HG02852 (cell line): Measurements from ENCODE around the gene PCK2.
A peak's percentile ranks its signal among the peaks of the same experiment; 100 is the strongest.
"Not testable (repeated sequence)": the region's sequence is repeated elsewhere in the genome, so short reads cannot be mapped to it uniquely, and the experiment has no call there.

Source experiments
- ATAC-seq: cut with Tn5 transposase; IDR thresholded peaks from one replicate; pipeline ENCODE4 v1.9.1; 2021; ENCODE audit warnings: mild to moderate bottlenecking, moderate library complexity; ENCODE audit not compliant: unreplicated experiment

Gene PCK2

DNA sequence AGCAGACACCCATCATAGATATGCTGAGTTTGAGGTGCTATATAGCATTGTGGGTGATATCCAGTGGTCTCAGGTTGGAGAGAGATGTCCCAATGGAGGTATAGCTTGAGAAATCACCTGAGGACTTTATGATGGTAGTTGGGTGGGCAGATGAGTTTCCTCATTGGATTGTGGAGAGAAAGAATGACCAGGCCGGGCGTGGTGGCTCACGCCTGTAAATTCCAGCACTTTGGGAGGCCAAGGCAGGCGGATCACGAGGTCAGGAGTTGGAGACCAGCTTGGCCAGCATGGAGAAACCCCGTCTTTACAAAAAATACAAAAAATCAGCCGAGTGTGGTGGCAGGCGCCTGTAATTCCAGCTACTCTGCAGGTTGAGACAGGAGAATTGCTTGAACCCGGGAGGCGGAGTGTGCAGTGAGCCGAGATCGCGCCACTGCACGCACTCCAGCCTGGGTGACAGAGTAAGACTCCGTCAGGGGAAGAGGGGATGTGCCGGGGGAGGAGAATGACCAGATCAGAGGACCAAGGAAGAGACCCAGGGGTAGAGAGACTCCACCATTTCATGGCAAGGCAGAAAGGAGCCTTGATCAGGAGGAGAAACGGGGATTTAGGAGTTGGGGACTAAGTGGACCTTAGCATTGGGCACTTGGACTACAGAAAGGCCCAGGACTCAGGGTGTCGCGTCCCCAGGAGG, 757 bp upstream of the PCK2 start:
- ATAC-seq = no peak

DNA sequence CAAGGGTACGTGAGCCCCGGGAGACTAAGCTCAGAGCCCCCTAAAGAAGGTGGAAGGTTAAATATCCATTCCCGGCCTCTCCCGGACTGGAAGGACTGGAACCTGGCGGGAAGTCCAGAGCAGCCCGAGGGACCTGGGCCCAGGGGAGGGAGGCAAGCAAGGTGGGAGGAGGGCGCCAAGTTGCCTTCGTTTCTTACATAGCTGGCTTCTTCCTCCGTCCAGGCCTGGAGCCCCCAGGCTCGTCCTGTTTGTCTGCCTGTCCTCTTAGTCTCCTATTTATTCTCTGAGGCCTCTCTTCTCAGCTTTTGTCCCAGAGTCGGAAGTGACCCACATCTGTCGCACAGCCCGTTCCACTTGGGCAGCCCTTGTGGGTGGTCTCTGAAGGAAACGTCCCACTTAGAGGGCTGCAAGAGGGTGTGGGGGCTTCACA, 745 bp downstream of the PCK2 start:
- no peak for ATAC-seq

DNA sequence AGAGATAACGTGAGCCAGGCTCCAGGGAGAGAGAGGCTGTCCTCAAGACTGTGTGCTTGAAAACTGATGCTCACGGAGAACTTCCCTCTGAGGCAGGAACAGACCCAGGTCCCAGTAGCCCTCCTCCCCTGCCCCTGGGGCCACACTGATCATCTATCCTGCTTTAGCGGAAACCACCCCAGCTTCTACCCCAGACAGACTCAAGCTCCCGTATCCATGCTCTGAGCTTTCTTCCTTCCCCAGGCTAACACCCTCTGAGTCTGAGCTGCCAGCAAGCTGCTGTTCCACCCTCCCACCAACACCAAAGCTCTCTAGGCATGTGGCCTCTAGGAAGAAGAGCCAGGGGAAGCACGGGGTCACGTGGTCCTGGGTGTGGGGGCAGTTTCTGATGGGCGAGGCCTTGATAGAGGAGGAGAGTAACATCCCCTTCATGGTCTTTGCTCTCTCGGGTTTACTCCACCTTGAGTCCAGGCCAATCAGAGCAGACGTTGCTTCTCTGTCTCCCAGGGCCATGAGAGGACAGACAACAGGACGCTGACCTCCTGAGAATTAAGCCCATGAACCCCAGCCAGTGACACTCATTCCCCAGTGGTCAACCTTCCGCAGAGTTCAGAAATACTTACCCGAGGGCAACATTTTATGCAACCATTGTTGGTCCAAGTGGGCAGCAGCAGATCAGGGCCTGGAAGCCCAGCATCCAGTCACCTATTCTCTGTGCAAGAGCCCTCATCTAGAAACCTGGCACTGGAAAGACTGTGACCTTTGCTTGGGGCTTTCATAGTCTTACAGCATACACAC, 1.4 kb downstream of the PCK2 start:
- ATAC-seq = peak; percentile 70

DNA sequence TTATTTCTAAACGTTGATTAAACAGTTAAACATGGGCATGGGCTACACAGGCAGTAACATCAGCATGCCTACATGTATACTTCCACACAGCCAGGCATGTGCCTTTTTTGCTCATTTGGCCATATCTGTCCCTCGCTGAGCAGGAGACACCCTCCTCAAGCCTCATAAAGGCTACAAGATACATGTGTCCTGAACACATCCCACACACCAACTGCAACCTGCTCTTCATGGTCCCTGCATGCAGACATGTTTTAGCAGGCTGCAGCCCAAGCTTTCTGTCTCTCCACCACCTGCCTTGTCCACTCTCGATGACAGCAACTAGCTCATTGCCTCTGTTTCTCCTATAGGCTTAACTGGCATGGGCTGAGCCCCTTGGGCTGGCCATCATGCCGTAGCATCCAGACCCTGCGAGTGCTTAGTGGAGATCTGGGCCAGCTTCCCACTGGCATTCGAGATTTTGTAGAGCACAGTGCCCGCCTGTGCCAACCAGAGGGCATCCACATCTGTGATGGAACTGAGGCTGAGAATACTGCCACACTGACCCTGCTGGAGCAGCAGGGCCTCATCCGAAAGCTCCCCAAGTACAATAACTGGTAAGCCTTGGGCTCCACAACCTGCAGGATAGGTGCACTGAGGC, 2.6 kb downstream of the PCK2 start:
- ATAC-seq = no peak

DNA sequence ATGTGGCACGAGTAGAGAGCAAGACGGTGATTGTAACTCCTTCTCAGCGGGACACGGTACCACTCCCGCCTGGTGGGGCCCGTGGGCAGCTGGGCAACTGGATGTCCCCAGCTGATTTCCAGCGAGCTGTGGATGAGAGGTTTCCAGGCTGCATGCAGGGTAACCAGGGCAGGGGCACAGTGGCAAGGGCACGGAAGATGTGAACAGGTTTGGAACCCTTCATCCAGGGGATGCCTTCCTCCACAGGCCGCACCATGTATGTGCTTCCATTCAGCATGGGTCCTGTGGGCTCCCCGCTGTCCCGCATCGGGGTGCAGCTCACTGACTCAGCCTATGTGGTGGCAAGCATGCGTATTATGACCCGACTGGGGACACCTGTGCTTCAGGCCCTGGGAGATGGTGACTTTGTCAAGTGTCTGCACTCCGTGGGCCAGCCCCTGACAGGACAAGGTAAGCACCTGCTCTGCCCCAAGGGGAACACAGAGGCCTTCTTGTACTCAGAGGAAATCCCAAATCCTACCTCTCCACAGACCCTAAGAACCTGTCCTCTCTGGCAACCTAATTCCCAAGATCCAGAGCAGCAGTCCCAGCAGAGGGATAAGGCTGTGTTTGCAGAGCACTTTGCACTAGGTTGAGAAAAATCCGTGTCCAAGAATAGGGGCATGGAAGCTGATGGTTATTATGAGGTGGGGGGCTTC, 4.3 kb downstream of the PCK2 start:
- no peak for ATAC-seq

DNA sequence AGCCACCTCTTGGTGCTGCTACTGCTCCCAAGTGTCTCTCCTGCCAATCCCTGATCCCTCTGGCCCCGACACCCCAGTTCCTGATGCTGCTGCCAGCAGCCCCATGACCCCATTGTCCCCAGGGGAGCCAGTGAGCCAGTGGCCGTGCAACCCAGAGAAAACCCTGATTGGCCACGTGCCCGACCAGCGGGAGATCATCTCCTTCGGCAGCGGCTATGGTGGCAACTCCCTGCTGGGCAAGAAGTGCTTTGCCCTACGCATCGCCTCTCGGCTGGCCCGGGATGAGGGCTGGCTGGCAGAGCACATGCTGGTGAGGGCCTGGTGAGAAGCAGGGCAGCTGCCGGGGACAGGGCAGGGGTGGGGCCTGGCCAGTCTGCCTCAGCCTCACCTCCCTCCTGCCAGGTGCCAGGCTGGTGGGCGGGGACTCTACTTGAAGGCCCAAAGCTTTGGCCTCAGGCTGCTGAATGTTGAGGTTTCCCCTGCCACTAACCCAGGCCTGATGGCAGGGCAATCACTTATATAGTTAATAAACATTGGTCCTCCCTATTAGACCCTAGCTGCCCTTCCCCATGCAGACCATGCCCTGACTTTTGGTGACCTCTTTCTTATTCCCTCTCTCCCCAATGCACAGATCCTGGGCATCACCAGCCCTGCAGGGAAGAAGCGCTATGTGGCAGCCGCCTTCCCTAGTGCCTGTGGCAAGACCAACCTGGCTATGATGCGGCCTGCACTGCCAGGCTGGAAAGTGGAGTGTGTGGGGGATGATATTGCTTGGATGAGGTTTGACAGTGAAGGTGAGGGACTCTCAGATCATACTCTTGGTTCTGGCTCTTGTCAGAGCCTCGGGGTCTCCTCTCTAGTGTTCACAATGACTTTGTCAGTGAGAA, 5.1 kb downstream of the PCK2 start:
- no peak for ATAC-seq

DNA sequence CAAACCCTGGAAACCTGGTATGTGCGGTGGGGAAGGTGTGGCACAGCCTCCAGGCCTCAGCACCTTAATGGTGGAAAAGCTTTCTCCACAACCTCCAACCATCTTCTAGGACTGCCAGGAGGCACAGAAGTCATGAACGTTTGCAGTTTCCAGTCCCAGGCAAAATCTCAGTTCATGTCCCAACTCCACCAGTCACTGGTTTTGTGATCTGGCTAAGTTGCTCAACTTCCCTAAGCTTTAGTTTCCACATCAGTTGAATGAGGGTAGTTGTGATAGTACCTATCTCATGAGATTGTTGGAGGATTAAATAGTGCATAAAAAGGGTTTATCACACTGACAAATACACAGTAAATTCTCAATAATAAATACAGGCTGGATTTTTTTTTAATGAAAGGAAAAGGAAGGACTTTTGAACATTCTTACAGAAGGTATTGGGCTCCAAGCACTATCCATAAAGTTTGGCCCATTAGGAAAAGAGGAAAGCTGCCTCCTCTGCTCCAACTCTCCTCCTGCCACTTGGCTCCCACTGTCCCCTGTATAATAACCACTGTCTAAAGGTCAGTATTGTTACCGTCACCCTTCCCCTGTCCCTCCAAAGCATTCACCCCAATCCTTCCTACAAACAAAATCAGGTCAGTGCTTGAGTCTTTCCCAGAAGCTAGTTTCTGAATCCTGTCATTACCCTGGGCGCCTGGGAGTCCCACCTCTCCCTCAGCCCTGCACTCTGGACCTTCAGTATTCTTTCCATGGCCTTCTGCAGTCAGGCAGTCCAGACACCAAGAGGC, 6.3 kb downstream of the PCK2 start:
- no peak for ATAC-seq

DNA sequence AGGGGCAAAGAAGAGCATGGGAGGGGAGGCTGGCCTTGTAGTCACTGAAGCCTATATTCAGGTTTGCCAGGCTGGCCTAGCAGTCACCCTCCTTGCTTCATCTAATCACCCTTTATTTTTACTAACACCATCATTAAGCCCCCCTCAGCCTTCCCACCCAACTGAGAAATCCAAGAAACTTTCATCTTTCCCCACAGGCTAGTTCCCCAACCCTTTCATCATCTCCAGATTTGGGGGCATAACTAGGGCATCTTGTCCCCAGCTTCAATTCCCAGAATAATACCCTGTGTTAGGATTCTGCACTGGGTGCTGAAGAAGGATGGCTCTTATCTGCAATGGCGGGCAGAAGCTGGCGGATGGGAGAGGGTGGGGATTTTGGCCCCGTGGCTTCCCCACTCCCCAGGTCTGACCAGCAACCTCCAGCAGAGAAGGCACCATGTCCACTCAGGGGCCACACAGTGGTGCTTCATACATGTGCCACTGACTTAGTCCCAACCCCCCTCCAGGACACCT, 6.9 kb downstream of the PCK2 start:
- ATAC-seq = no peak

DNA sequence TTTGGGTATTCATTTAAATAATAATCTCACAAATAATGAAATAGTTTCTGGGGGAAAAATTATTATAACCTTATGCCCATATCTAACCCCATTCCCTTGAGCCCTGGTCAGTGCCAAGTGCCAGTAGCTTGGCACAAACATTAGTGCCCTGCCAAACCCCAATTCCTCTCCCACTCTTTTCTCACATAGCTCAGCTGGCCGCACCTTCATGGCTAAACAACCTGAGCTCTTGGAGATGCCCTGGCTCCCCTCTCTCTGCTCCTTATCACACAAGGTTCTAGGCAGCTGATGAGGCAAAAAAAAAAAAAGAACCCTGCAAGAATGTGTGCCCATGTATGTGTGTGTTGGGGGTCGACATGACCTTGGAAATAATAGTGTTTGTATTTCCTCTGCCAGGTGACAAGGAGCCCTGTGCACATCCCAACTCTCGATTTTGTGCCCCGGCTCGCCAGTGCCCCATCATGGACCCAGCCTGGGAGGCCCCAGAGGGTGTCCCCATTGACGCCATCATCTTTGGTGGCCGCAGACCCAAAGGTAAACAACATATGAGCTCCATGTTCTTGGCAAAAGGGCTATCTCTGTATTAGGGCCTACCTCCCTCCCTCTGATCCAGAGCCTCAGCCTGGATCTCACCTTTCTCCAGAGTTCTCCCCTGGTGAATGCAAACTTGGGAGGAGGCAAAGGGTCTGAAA, 8.4 kb downstream of the PCK2 start:
- ATAC-seq = no peak

DNA sequence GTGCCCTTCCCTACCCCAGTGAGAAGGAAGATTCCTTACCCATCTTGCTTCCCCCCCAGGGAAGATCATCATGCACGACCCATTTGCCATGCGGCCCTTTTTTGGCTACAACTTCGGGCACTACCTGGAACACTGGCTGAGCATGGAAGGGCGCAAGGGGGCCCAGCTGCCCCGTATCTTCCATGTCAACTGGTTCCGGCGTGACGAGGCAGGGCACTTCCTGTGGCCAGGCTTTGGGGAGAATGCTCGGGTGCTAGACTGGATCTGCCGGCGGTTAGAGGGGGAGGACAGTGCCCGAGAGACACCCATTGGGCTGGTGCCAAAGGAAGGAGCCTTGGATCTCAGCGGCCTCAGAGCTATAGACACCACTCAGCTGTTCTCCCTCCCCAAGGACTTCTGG, 9.3 kb downstream of the PCK2 start:
- no peak for ATAC-seq

DNA sequence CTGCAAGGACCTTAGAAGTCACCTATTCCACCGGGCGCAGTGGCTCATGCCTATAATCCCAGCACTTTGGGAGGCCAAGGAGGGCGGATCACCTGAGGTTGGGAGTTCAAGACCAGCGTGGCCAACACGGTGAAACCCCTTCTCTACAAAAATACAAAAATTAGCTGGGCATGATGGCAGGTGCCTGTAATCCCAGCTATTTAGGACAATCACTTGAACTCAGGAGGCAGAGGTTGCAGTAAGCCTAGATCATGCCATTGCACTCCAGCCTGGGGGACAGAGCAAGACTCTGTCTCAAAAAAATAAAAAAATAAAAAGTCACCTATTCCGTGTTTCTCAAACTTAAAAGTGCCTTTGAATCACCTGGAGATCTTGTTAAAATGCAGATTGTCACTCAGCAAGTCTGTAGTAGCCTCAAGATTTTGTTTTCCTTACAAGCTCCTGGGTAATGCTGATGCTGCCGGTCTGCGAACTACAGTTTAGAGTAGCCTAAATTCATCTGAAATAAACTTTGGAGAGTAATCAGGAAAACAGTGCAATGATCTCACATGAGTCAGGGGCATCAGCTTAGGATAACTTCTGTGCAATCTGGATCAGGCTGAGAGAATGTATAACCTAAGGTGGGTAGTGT, 11.6 kb downstream of the PCK2 start:
- ATAC-seq = not testable (repeated sequence)

DNA sequence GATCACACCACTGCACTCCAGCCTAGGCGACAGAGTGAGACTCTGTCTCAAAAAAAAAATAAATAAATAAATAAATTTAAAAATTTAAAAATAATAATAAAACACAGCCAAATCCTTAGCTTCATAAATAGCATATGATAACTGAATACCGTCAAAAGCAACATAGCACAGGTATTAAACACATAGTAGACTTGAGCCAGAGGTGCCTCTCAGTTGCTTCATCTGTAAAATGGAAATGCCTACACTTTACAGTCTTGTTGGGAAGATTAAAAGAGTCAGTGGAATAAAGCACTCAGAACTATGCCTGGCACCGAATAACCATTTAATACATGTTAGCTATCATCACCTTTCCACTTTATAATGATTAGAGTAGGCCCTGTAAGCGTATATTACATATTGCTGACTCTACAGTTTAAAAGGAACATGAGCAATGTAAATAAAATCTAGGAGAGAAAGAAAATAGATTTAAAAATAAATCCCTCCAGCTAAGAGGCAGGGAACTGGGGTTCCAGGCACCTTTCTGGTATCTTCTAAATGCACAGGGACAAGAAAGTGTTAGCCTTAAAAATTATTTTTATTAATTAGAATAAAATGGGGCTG, 12.7 kb downstream of the PCK2 start:
- ATAC-seq = no peak

DNA sequence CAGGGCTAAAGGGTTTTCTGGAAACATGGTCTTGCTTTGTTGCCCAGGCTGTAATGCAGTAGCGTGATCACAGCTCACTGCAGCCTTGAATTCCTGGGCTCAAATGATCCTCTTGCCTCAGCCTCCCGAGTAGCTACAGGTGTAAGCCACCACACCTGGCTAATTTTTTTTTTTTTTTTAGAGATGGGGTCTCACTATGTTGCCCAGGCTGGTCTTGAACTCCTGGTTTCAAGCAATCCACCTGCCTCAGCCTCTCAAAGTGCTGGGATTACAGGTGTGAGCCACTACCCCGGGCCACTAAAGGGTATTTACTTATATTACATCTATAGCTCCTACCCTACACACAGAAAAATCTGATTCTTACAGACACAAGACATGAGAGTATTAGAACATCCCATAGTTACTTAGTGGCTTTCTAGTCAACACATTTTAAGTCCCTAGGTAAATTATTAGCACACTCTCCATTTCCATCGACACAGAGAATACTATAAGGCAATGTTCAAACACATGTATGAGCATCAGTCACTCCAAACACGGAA, 14.3 kb downstream of the PCK2 start:
- ATAC-seq = peak; percentile 27

DNA sequence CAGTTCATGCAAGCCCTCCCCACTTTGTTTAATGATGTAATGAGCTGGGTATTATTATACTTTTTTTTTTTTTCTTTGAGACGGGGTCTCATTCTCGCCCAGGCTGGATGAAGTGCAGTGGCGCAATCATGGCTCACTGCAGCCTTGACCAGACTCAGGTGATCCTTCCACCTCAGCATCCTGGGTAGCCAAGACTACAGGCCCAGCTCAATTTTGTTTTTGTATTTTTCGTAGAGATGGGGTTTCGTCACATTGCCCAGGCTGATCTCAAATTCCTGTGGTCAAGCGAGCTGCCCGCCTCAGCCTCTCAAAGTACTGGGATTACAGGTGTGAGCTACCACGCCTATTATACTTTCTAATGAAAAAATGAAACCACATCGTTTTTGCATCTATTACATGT, 15.9 kb downstream of the PCK2 start:
- ATAC-seq = no peak

DNA sequence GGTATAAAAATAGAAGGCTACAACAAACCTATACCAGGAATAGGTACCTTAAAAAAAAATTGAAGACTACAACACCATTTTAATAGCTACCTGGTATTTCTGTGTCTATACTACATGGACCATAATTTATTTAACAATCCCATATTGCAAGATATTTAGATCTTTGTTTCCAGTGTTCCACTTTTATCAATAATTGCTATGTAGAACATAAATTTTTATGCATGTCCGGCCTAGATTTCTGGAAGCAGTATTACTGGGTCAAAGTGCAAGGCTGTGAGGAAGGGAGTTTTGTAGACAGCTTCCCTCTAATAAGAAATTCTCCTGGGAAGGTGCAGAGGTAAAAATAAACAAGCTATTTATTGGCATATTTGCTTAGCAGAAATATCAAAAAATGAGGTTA, 16.4 kb downstream of the PCK2 start:
- ATAC-seq = no peak

DNA sequence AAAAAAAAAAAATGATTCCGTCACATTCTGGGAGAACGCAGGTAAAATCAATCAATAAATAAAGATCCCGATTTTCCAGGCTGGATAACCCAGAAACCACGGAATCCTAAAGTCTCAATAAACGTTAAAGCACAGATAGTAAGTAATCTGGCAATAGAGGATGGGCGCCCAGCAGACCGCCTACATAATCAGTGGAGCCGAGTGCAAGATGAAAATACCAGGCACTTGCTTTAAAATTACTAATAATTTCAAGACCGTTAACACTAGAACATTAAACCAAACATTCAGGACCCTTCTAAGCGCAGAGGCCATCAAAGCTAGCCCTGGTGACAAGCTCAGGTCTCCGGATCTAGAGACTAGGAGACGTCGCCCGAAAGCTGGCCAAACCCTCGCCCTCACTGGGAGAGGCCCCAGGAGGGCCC, 19.3 kb downstream of the PCK2 start:
- ATAC-seq = no peak

DNA sequence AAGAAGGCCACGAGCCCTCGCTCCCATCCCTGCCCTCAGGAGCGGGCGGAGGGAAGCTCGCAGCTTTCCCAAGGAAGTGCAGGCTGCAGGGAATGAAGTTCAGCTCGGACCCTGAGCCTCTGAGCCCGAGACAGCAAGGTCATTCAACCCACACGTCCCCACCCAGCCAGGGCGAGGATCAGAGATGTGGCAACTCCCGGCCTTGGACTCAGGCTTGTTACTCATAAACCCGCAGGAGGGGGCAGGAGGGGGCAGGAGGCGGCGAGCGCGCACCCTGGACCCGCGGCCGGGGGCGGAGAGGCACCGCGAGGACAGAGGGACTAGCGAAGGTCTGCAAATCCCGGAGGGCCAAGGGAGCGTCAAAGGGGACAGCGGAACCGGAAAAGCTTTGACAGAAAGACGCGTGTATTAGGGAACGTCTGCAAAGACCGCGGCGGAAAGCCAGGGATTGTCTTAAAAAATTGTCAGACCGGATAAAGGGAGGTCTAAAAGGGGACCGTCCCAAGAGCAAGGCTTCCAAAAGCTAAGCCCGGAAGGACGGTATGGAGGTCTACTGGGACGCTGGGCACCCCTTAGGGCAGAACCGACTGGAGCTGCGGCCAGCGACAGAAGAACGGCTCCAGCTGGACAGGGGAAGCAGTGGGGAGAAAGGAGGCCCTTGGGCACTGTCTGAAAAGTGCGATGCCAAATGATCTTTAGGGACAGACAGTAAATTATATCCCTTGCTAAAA, 19.9 kb downstream of the PCK2 start:
- peak; percentile 27 for ATAC-seq
